Frontal cortex (tissue), 4 donors: ENCODE data around the gene SMARCB1. TPM values are rescaled to one million over a fixed set of nuclear protein-coding genes. Genes with fewer than 3 reads are reported as not detected.
"Not testable (repeated sequence)": the region's sequence is repeated elsewhere in the genome, so short reads cannot be mapped to it uniquely, and the experiment has no call there.

Source experiments
- DNase-seq, 2 donors: peaks; one replicate each; pipeline ENCODE4 v3.0.0; 2012; ENCODE audit warnings: low spot score in 2 of 2
- FAIRE-seq: peaks from 2 replicates; lab custom pipeline; 2012; peaks lifted over from hg19 to GRCh38; lab: Jason Lieb, UNC
- small RNA-seq: library from RNA; depleted of rRNA; stranded (forward); fragments of <200 nt; gene quantifications from one replicate; pipeline ENCODE3, GENCODE V24; 2014
- total RNA-seq: library from RNA; depleted of rRNA; stranded (reverse); fragments of >200 nt; gene quantifications from one replicate; pipeline ENCODE4 v1.2.3, GENCODE V29; 2014
- donor health status: control.
- donor health status: control.
- donor health status: control.

SMARCB1 gene
- total RNA-seq, 1 donor from 2014 or later = 25.7 TPM

- DNase-seq (no peak), FAIRE-seq (no peak)
These were observed 71.7 kb downstream of the SMARCB1 start for GRCh38 chr22:23858484-23858815.

GRCh38 chr22:23859201-23859600 is 72.4 kb downstream of the SMARCB1 start:
- no peak for DNase-seq
- no peak for FAIRE-seq

GRCh38 chr22:23860187-23860586 is 73.4 kb downstream of the SMARCB1 start:
- not testable (repeated sequence) for DNase-seq, FAIRE-seq

DNA sequence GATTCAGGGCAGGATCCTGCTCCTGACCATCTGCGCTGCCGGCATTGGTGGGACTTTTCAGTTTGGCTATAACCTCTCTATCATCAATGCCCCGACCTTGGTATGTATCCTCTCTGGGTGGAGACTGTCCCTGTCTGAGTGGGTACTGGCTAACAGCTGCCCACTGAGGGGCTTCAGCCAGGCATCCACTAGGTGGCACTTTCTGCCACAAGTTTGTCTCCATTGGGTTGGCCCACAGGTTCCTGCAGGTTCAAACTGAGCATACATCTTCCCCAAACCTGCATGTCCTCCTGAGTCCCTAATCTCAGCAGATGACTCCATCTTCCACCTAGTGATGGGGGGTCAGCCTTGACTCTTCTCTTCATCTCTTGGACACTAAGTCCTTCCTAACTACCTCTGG is 75.3 kb downstream of the SMARCB1 start:
- FAIRE-seq = no peak
- no peak for DNase-seq

GRCh38 chr22:23864499-23865154 is 77.9 kb downstream of the SMARCB1 start:
- not testable (repeated sequence) for FAIRE-seq, DNase-seq

DNA sequence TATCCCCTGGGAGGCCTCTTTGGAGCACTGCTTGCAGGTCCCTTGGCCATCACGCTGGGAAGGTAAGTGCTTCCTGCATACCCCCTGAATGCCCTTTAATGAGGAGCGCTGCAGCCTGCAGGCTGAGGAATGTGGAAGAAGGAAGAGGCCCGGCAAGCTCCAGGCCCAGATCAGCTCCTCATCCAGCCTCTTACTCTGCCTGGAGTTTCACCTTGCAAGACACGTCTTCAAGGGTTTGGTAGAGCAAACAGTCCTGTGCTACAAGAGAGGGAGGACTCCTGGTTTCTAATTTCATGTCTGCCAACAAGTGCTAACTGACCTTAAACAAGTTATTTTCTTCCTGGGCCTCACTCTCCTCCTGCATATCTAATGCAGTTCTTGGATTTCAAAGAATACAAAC is 81.8 kb downstream of the SMARCB1 start:
- DNase-seq (no peak), FAIRE-seq (no peak)

- DNase-seq = no peak
- FAIRE-seq = no peak
These were observed 88.1 kb downstream of the SMARCB1 start for GRCh38 chr22:23874871-23875270.

GRCh38 chr22:23875801-23876200 is 89.0 kb downstream of the SMARCB1 start:
- FAIRE-seq (no peak), DNase-seq (no peak)

DNA sequence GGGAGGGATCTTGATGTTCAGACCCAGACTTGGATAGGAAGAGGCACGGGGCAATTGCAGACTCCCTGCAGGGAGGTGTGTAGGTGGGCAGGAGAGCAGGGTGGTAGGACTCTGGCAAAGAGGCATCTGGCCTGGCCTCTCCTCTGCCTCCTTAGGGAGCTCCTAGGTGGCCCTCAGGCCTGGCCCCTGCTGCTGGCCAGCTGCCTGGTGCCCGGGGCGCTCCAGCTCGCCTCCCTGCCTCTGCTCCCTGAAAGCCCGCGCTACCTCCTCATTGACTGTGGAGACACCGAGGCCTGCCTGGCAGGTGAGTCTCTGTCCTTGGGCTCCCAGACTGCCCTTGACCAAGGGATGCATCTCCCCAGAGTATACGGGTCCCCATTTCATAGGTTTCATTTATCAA is 90.8 kb downstream of the SMARCB1 start:
- FAIRE-seq (no peak), DNase-seq (no peak)

DNA sequence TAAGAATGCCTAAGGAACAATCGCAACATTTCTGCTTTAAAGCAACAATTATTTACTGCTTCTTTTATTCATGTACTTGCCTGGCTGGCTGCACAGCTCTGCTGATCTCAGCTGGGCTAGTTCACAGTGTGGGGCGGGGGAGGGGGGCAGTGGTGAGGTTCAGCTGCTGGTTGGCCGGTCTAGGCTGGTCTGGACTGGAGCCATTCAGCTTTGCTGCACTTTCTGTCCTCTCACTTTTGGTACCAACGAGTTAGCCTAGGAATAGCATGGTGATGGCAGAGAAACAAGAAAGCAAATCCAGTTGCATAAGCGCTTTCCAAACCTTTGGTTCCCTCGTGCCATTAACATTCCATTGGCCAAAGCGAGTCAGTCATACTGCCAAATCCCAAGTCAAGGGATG is 91.5 kb downstream of the SMARCB1 start:
- no peak for DNase-seq
- FAIRE-seq = no peak

DNA sequence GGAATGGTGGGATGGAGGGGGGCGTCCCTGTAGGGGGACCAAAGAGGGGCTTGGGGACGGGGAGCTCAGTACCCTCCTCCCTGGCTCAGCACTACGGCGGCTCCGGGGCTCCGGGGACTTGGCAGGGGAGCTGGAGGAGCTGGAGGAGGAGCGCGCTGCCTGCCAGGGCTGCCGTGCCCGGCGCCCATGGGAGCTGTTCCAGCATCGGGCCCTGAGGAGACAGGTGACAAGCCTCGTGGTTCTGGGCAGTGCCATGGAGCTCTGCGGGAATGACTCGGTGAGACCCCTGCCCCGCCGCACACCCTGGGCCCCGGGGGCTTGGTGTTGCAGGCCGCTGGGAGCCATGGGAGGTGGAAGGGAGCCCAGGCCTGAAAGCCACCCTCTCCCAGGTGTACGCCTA is 95.6 kb downstream of the SMARCB1 start:
- FAIRE-seq = no peak
- DNase-seq = no peak

DNA sequence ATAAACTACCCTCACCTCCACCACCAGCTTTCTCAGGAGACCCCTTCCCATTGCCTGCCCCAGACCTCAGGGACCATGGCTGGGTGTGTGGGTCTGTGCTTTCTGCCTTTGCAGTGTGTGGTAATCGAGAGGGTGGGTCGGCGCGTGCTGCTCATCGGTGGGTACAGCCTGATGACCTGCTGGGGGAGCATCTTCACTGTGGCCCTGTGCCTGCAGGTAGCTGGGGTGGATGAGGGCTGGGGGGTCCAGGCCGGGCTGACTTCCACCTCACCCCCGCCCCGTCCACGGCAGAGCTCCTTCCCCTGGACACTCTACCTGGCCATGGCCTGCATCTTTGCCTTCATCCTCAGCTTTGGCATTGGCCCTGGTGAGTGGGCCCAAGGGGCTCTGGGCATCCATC is 96.9 kb downstream of the SMARCB1 start:
- no peak for FAIRE-seq
- no peak for DNase-seq

DNA sequence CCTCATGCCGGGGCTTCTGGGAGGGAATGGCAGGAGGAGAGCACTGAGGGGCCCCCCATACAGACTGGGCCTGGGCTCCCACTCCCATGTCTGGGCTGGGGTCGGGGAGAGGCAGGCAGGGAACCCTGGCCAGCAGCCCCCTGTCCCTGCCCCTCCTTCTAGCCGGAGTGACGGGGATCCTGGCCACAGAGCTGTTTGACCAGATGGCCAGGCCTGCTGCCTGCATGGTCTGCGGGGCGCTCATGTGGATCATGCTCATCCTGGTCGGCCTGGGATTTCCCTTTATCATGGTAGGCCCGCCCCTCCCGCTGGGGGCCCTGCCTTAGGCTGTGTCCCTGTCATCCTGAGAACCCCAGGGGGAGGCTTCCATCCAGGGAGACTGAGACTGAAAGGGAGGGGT is 97.4 kb downstream of the SMARCB1 start:
- DNase-seq (no peak), FAIRE-seq (no peak)

Small RNA genes within 50 kb of the gene (small RNA-seq; reads per million reads assigned to genes)
- gene RN7SL268P = not detected

Other genes with a start within 250 kb of the SMARCB1 start
- not detected for gene IGLL1, start 206.7 kb upstream of the SMARCB1 start, total RNA-seq
- gene DRICH1, start 154.6 kb upstream of the SMARCB1 start, total RNA-seq = 0.82 TPM
- gene RGL4, start 96.0 kb upstream of the SMARCB1 start, total RNA-seq = not detected
- 3.7 TPM for gene ZNF70, start 35.9 kb upstream of the SMARCB1 start, total RNA-seq
- gene VPREB3, start 32.5 kb upstream of the SMARCB1 start, total RNA-seq = not detected
- not detected for gene C22orf15, start 24.0 kb upstream of the SMARCB1 start, total RNA-seq
- gene CHCHD10, start 19.0 kb upstream of the SMARCB1 start, total RNA-seq = 5.3 TPM
- 18.8 TPM for gene MMP11, start 14.1 kb upstream of the SMARCB1 start, total RNA-seq
- gene DERL3, start 52.0 kb downstream of the SMARCB1 start, total RNA-seq = 0.82 TPM
- 11.4 TPM for gene SLC2A11, start 70.9 kb downstream of the SMARCB1 start, total RNA-seq
- gene MIF, start 107.4 kb downstream of the SMARCB1 start, total RNA-seq = 128 TPM
- gene GSTT2B, start 174.2 kb downstream of the SMARCB1 start, total RNA-seq = 2.0 TPM
- gene DDTL, start 179.9 kb downstream of the SMARCB1 start, total RNA-seq = 3.7 TPM
- 24.9 TPM for gene DDT, start 187.5 kb downstream of the SMARCB1 start, total RNA-seq
- gene GSTT2, start 193.2 kb downstream of the SMARCB1 start, total RNA-seq = 0.41 TPM
- gene GSTT4, start 218.5 kb downstream of the SMARCB1 start, total RNA-seq = not detected
- gene CABIN1, start 224.3 kb downstream of the SMARCB1 start, total RNA-seq = 30.2 TPM